Activated B cell treated with CpG ODN at 0.5 μM for 24 hours (primary cell): ENCODE measurements around the gene TNNT2. TPM values are rescaled to one million over a fixed set of nuclear protein-coding genes. Genes with fewer than 3 reads are reported as not detected.

Experiments
- ATAC-seq: fragments of 200-7000 bp; cut with Tn5 transposase; one replicate; pipeline ENCODE4 v1.10.0; 2021; ENCODE audit warnings: low read depth, mild to moderate bottlenecking, moderate library complexity
- CTCF ChIA-PET: fragments of 350-600 bp; sonication (Branson Sonifier 250); formaldehyde crosslinking; loops from one replicate; lab custom pipeline; 2021; ENCODE audit warnings: antibody characterized with exemption; lab: Charles Lee
- POLR2A ChIA-PET: fragments of 350-600 bp; sonication (Branson Sonifier 250); formaldehyde crosslinking; loops from one replicate; lab custom pipeline; 2021; ENCODE audit warnings: antibody characterized with exemption; lab: Charles Lee
- DNase-seq: peaks from one replicate; pipeline ENCODE4 v3.0.0; 2022
- H3K27ac Mint-ChIP-seq: one replicate; pipeline ENCODE4 v1.8.0; 2020; ENCODE audit warnings: mixed read lengths
- H3K27me3 Mint-ChIP-seq: one replicate; pipeline ENCODE4 v1.8.0; 2021; ENCODE audit warnings: mixed read lengths
- H3K36me3 Mint-ChIP-seq: one replicate; pipeline ENCODE4 v1.8.0; 2021; ENCODE audit warnings: low read depth, mixed read lengths
- H3K4me1 Mint-ChIP-seq: one replicate; pipeline ENCODE4 v1.8.0; 2021; ENCODE audit warnings: mixed read lengths
- H3K4me3 Mint-ChIP-seq: one replicate; pipeline ENCODE4 v1.8.0; 2020; ENCODE audit warnings: mild to moderate bottlenecking, mixed read lengths
- H3K9me3 Mint-ChIP-seq: one replicate; pipeline ENCODE4 v1.8.0; 2020; ENCODE audit warnings: mixed read lengths
- intact Hi-C: fragments of 100-400 bp; cut with micrococcal nuclease; formaldehyde crosslinking; loops from one replicate; pipeline ENCODE4 v1.15.1; 2024
- total RNA-seq: library from RNA; stranded (reverse); gene quantifications from 2 replicates; pipeline ENCODE4 v1.2.3, GENCODE V29; 2022
- TF ChIP-seq, protein P1 (sequence below): fragments of 200-600 bp; IDR thresholded peaks from one replicate; pipeline ENCODE4 v1.8.0; 2022; ENCODE audit warnings: antibody characterized with exemption, mild to moderate bottlenecking

TNNT2 gene
- total RNA-seq, 1 donor from 2014 or later = not detected

DNA sequence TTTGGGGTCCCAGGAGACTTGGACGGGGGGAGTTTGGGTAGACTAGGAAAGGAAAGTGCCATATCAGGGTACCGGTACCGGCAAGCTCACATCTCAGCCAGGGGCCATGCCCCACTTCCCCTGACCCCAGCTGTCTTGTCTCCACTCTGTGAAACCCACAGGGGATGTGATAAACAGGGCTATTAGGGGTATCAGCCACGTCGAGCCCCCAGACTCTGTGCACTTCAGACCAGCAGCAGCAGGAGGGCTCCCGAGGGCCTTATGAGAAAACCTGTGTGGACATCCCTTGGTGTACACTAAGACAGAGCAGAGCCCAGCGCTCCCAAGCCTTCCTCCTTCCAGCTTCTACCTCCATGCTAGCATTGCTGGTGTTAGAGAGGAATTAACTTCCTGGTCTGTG lies 46.3 kb downstream of the TNNT2 start:
- intact Hi-C loops = no loop called here
- H3K4me1 Mint-ChIP-seq = no peaks in the 10 kb centered on the region
- ATAC-seq (no peak), DNase-seq (no peak)
- H3K4me3 Mint-ChIP-seq = no peak overlapping the region
- ChIA-PET CTCF (no interaction called here), POLR2A (no interaction called here)
- no peaks in the 10 kb centered on the region for H3K9me3 Mint-ChIP-seq
- no peaks in the 10 kb centered on the region for H3K36me3 Mint-ChIP-seq
- H3K27ac Mint-ChIP-seq = no peak overlapping the region
- TF ChIP-seq, protein P1, sequence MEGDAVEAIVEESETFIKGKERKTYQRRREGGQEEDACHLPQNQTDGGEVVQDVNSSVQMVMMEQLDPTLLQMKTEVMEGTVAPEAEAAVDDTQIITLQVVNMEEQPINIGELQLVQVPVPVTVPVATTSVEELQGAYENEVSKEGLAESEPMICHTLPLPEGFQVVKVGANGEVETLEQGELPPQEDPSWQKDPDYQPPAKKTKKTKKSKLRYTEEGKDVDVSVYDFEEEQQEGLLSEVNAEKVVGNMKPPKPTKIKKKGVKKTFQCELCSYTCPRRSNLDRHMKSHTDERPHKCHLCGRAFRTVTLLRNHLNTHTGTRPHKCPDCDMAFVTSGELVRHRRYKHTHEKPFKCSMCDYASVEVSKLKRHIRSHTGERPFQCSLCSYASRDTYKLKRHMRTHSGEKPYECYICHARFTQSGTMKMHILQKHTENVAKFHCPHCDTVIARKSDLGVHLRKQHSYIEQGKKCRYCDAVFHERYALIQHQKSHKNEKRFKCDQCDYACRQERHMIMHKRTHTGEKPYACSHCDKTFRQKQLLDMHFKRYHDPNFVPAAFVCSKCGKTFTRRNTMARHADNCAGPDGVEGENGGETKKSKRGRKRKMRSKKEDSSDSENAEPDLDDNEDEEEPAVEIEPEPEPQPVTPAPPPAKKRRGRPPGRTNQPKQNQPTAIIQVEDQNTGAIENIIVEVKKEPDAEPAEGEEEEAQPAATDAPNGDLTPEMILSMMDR = no peak
- H3K27me3 Mint-ChIP-seq = peaks cover 2% of the 10 kb centered on the region

DNA sequence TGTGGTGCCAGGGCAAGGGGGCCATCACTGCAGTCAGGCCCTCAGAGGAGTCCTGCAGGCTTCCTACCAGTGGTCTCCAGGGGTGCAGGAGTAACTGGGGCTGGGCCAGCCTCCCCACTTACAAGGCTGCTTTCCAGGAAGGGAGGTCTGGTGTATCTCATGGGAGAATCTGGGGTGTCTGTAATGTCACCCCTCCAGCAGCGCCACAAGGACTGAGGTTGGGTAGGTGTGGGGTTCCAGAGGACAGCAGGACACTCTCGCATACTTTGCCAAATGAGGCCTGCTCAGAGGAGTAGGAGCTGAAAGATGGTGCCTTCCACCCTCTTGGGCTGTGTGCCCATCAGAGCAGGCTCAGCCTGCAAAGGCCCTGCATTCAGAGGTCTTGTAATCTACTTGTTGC lies 46.9 kb downstream of the TNNT2 start:
- POLR2A ChIA-PET = no interaction called here
- no peaks in the 10 kb centered on the region for H3K4me1 Mint-ChIP-seq
- no peak overlapping the region for H3K27ac Mint-ChIP-seq
- DNase-seq (no peak), ATAC-seq (no peak)
- H3K36me3 Mint-ChIP-seq = no peaks in the 10 kb centered on the region
- TF ChIP-seq, protein P1 = no peak
- peaks cover 2% of the 10 kb centered on the region for H3K27me3 Mint-ChIP-seq
- intact Hi-C loops = no loop called here
- no peak overlapping the region for H3K4me3 Mint-ChIP-seq
- CTCF ChIA-PET = no interaction called here
- no peaks in the 10 kb centered on the region for H3K9me3 Mint-ChIP-seq

DNA sequence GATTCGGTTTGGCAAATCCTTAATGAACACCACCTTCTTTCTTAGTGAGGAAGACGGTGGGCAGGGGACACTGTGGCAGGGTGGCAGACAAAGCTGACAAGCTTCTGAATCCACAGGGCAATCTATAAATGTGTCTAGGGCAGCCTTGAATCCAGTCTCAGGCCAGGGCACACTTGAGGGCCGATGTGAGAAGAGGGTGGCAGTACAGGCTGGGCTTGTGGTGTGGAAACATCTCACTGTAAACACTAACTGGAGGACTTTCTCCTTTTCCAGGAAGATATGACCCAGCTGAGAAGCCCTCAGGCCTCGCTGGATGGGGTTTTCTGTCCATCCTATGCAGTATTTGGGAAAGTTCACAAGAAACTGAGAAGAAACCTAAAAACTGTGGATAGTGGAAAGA lies 47.7 kb downstream of the TNNT2 start:
- H3K4me3 Mint-ChIP-seq = no peak overlapping the region
- ChIA-PET CTCF (no interaction called here), POLR2A (interaction anchor here (0.6 kb wide), 1 partner anchor 745 kb away, joined by 6 read pairs; no protein-coding TSS in a partner anchor)
- no peaks in the 10 kb centered on the region for H3K9me3 Mint-ChIP-seq
- ATAC-seq = no peak
- H3K36me3 Mint-ChIP-seq = no peaks in the 10 kb centered on the region
- TF ChIP-seq, protein P1 = no peak
- H3K4me1 Mint-ChIP-seq = no peaks in the 10 kb centered on the region
- intact Hi-C loops = no loop called here
- no peak overlapping the region for H3K27ac Mint-ChIP-seq
- no peak for DNase-seq
- peaks cover 2% of the 10 kb centered on the region for H3K27me3 Mint-ChIP-seq

DNA sequence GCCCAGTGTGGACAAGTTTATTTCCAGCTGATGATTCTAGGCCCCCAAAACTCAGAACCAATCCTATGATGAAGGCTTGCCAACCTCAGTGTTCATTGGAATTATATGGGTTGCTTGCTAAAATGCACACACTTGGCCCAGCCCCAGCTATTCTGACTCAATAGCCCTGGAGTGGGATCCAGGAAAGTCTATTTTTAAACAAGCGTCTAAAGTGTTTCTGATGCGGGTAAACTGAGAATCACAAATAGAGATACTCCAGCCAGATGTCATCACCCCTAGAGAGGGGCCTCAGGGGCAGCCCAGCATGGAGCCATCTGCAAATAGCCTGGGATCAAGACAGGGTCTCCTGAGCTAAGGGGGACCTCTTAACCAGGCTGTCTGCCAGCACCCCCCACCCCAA lies 48.2 kb downstream of the TNNT2 start:
- CTCF ChIA-PET = no interaction called here
- ATAC-seq (no peak), DNase-seq (no peak)
- no peaks in the 10 kb centered on the region for H3K4me1 Mint-ChIP-seq
- peaks cover 2% of the 10 kb centered on the region for H3K27me3 Mint-ChIP-seq
- POLR2A ChIA-PET = interaction anchor here (0.6 kb wide), 1 partner anchor 744 kb away, joined by 6 read pairs; no protein-coding TSS in a partner anchor
- intact Hi-C loops = no loop called here
- H3K4me3 Mint-ChIP-seq = no peak overlapping the region
- H3K9me3 Mint-ChIP-seq = no peaks in the 10 kb centered on the region
- H3K27ac Mint-ChIP-seq = no peak overlapping the region
- TF ChIP-seq, protein P1 = no peak
- no peaks in the 10 kb centered on the region for H3K36me3 Mint-ChIP-seq

DNA sequence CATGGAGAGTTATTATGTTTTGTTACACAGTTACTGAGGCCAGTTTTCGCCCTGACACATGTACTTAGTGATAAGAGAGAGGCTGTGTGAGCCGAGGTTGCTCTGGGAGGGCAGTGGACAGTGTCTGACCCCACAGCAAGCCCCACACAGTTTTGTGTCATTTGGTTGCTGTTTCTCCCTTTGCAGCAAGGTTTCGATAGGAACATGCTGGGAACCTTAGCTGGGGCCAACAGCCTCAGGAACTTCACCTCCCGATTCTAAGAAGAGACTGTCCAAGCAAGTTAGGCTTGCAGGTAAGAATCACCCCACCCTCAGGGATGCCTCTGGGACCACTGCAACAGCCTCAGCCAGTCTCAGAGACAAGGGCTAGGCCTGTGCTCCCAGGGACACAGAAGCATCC lies 48.9 kb downstream of the TNNT2 start:
- Mint-ChIP-seq H3K27ac (no peak overlapping the region), H3K36me3 (no peaks in the 10 kb centered on the region)
- TF ChIP-seq, protein P1 = no peak

More for the DNA sequence above, 48.9 kb downstream of the TNNT2 start:
- intact Hi-C loops = no loop called here
- no peaks in the 10 kb centered on the region for H3K9me3 Mint-ChIP-seq
- CTCF ChIA-PET = no interaction called here
- ATAC-seq (no peak), DNase-seq (no peak)
- H3K27me3 Mint-ChIP-seq = peaks cover 2% of the 10 kb centered on the region
- no peak overlapping the region for H3K4me3 Mint-ChIP-seq
- POLR2A ChIA-PET = no interaction called here
- no peaks in the 10 kb centered on the region for H3K4me1 Mint-ChIP-seq
